Vagina (tissue), 2 donors: ENCODE data around the gene QKI. TPM values are rescaled to one million over a fixed set of nuclear protein-coding genes. Genes with fewer than 3 reads are reported as not detected.
"Not testable (repeated sequence)": the region's sequence is repeated elsewhere in the genome, so short reads cannot be mapped to it uniquely, and the experiment has no call there.

Source experiments
- DNase-seq, 2 donors: peaks; one replicate each; pipeline ENCODE4 v3.0.0-alpha.2; 2017; ENCODE audit errors: extremely low spot score in 2 of 2
- H3K27ac ChIP-seq: fragments of 200-600 bp; sonication (generic); one replicate; pipeline ENCODE4 v1.5.1; 2019
- H3K27me3 ChIP-seq: fragments of 200-600 bp; sonication (generic); one replicate; pipeline ENCODE4 v1.5.1; 2019
- H3K36me3 ChIP-seq, 2 donors: fragments of 200-600 bp; sonication (generic); one replicate each; pipeline ENCODE4 v1.5.1; 2017 to 2019
- H3K4me1 ChIP-seq: fragments of 200-600 bp; sonication (generic); one replicate; pipeline ENCODE4 v1.5.1; 2019
- H3K4me3 ChIP-seq, 2 donors: fragments of 200-600 bp; sonication (generic); 1 replicate in 1 of 2; 2 replicates in 1 of 2; pipeline ENCODE4 v1.5.1; 2016 to 2019
- H3K9me3 ChIP-seq: fragments of 200-600 bp; sonication (generic); one replicate; pipeline ENCODE4 v1.5.1; 2019
- CTCF ChIP-seq, 3 experiments: fragments of 450-650 bp in 2 of 3; fragments of 200-600 bp in 1 of 3; sonication (generic) in 1 of 3; IDR thresholded peaks; one replicate each; pipeline ENCODE4 v1.5.1; 2017 to 2019; ENCODE audit warnings: antibody characterized with exemption in 3 of 3, mild to moderate bottlenecking in 2 of 3, moderate library complexity in 2 of 3
- POLR2A ChIP-seq, 2 donors: fragments of 450-650 bp; IDR thresholded peaks; one replicate each; pipeline ENCODE4 v1.6.1; 2017; ENCODE audit warnings: antibody characterized with exemption in 2 of 2, mild to moderate bottlenecking in 2 of 2, moderate library complexity in 2 of 2
- POLR2AphosphoS5 ChIP-seq, 2 donors: sonication (generic); formaldehyde crosslinking; IDR thresholded peaks; one replicate each; pipeline ENCODE4 v1.9.0; 2017; ENCODE audit warnings: antibody characterized with exemption in 2 of 2, mild to moderate bottlenecking in 2 of 2, low read depth in 1 of 2; ENCODE audit not compliant: insufficient read depth in 1 of 2
- intact Hi-C: fragments of 100-400 bp; cut with DNase I; formaldehyde crosslinking; loops from one replicate; pipeline ENCODE4 v1.15.1; 2023
- total RNA-seq: library from RNA; depleted of rRNA; stranded (reverse); fragments of >200 nt; gene quantifications from one replicate; pipeline ENCODE4 v1.2.3, GENCODE V29; 2016

The QKI gene
- total RNA-seq, 1 donor from 2014 or later, result 142 TPM

- Histone ChIP-seq H3K4me1 (no peaks in the 10 kb centered on the region), H3K36me3 (no peaks in the 10 kb centered on the region), H3K27me3 (no peaks in the 10 kb centered on the region), H3K9me3 (no peaks in the 10 kb centered on the region), H3K27ac (no peak overlapping the region), H3K4me3 (no peak overlapping the region)
- intact Hi-C loops, result no loop called here
- DNase-seq, result no peak
- no peak for TF ChIP-seq POLR2AphosphoS5 (IDR thresholded peaks at IDR 0.05; ENCODE audit: insufficient read depth in 1 of 2, low read depth in 1 of 2)
- TF ChIP-seq POLR2A (IDR thresholded peaks at IDR 0.05), result no peak
- no peak for TF ChIP-seq CTCF (IDR thresholded peaks at IDR 0.05)
These were observed 30.6 kb upstream of the QKI start for GRCh38 chr6:163383912-163384311.

- Histone ChIP-seq H3K27ac (no peak overlapping the region), H3K4me3 (no peak overlapping the region), H3K36me3 (no peaks in the 10 kb centered on the region), H3K4me1 (no peaks in the 10 kb centered on the region), H3K9me3 (no peaks in the 10 kb centered on the region), H3K27me3 (no peaks in the 10 kb centered on the region)
- TF ChIP-seq POLR2AphosphoS5 (IDR thresholded peaks at IDR 0.05; ENCODE audit: insufficient read depth in 1 of 2, low read depth in 1 of 2) (no peak), POLR2A (IDR thresholded peaks at IDR 0.05) (no peak), CTCF (IDR thresholded peaks at IDR 0.05) (no peak)
- intact Hi-C loops, result no loop called here
- no peak for DNase-seq
These were observed 30.0 kb upstream of the QKI start for GRCh38 chr6:163384510-163384909.

GRCh38 chr6:163385503-163385902 lies 29.0 kb upstream of the QKI start:
- intact Hi-C loops, H3K4me3 ChIP-seq, H3K36me3 ChIP-seq, H3K27me3 ChIP-seq, H3K9me3 ChIP-seq, H3K4me1 ChIP-seq, H3K27ac ChIP-seq: not testable (repeated sequence)
- peak in 1 of 2 donors; percentile 46 for DNase-seq

GRCh38 chr6:163386329-163386908 lies 28.1 kb upstream of the QKI start:
- no peaks in the 10 kb centered on the region for H3K4me1 ChIP-seq
- intact Hi-C loops, result no loop called here
- H3K27me3 ChIP-seq, result no peaks in the 10 kb centered on the region
- H3K27ac ChIP-seq, result no peak overlapping the region
- no peak overlapping the region for H3K4me3 ChIP-seq
- no peaks in the 10 kb centered on the region for H3K36me3 ChIP-seq
- TF ChIP-seq POLR2A (IDR thresholded peaks at IDR 0.05) (no peak), POLR2AphosphoS5 (IDR thresholded peaks at IDR 0.05; ENCODE audit: insufficient read depth in 1 of 2, low read depth in 1 of 2) (no peak), CTCF (IDR thresholded peaks at IDR 0.05) (no peak)
- no peaks in the 10 kb centered on the region for H3K9me3 ChIP-seq
- peak in 1 of 2 donors; percentile 12 for DNase-seq

GRCh38 chr6:163387317-163387716 lies 27.2 kb upstream of the QKI start:
- H3K4me3 ChIP-seq, result no peak overlapping the region
- TF ChIP-seq CTCF (IDR thresholded peaks at IDR 0.05), result no peak
- no peak for TF ChIP-seq POLR2AphosphoS5 (IDR thresholded peaks at IDR 0.05; ENCODE audit: insufficient read depth in 1 of 2, low read depth in 1 of 2)
- TF ChIP-seq POLR2A (IDR thresholded peaks at IDR 0.05), result no peak
- intact Hi-C loops, result no loop called here

More at GRCh38 chr6:163387317-163387716, 27.2 kb upstream of the QKI start:
- H3K36me3 ChIP-seq, result no peaks in the 10 kb centered on the region
- peaks cover 8% of the 10 kb centered on the region for H3K4me1 ChIP-seq
- no peaks in the 10 kb centered on the region for H3K27me3 ChIP-seq
- no peak for DNase-seq
- H3K27ac ChIP-seq, result no peak overlapping the region
- no peaks in the 10 kb centered on the region for H3K9me3 ChIP-seq
